ENCODE data around the gene SYT8. TPM values are rescaled to one million over a fixed set of nuclear protein-coding genes. Genes with fewer than 3 reads are reported as not detected.

SYT8 gene
- total RNA-seq, 1 donor from 2014 or later, result 0.17 TPM

GRCh38 chr11:1848640-1849430 lies 14.0 kb downstream of the SYT8 start:
- H3K36me3 ChIP-seq (ENCODE audit: control insufficient read depth, insufficient read depth, low read length), result no peaks in the 10 kb centered on the region
- H3K4me3 ChIP-seq (ENCODE audit: low read depth, low read length), result no peak overlapping the region
- H3K27me3 ChIP-seq (ENCODE audit: control insufficient read depth, insufficient read depth, low read length), result peaks cover 22% of the 10 kb centered on the region
- no peak for DNase-seq (ENCODE audit: low read depth)
- no peak for TF ChIP-seq CTCF (IDR thresholded peaks at IDR 0.05; ENCODE audit: insufficient read depth, low read length, poor library complexity, severe bottlenecking)

GRCh38 chr11:1851468-1852180 lies 16.8 kb downstream of the SYT8 start:
- DNase-seq (ENCODE audit: low read depth), result no peak
- Histone ChIP-seq H3K4me3 (ENCODE audit: low read depth, low read length) (no peak overlapping the region), H3K36me3 (ENCODE audit: control insufficient read depth, insufficient read depth, low read length) (no peaks in the 10 kb centered on the region), H3K27me3 (ENCODE audit: control insufficient read depth, insufficient read depth, low read length) (peaks cover 23% of the 10 kb centered on the region)
- no peak for TF ChIP-seq CTCF (IDR thresholded peaks at IDR 0.05; ENCODE audit: insufficient read depth, low read length, poor library complexity, severe bottlenecking)

GRCh38 chr11:1852271-1852876 lies 17.6 kb downstream of the SYT8 start:
- DNase-seq (ENCODE audit: low read depth), result no peak
- no peak overlapping the region for H3K4me3 ChIP-seq (ENCODE audit: low read depth, low read length)
- TF ChIP-seq CTCF (IDR thresholded peaks at IDR 0.05; ENCODE audit: insufficient read depth, low read length, poor library complexity, severe bottlenecking), result no peak
- H3K27me3 ChIP-seq (ENCODE audit: control insufficient read depth, insufficient read depth, low read length), result peaks cover 26% of the 10 kb centered on the region
- H3K36me3 ChIP-seq (ENCODE audit: control insufficient read depth, insufficient read depth, low read length), result no peaks in the 10 kb centered on the region

- no peaks in the 10 kb centered on the region for H3K36me3 ChIP-seq (ENCODE audit: control insufficient read depth, insufficient read depth, low read length)
- no peak for TF ChIP-seq CTCF (IDR thresholded peaks at IDR 0.05; ENCODE audit: insufficient read depth, low read length, poor library complexity, severe bottlenecking)
- H3K4me3 ChIP-seq (ENCODE audit: low read depth, low read length), result no peak within 1 kb of the TSS
- no peak for DNase-seq (ENCODE audit: low read depth)
- peaks cover 26% of the 10 kb centered on the region for H3K27me3 ChIP-seq (ENCODE audit: control insufficient read depth, insufficient read depth, low read length)
Observed at GRCh38 chr11:1852877-1853276, 18.1 kb downstream of the SYT8 start, which contains the start of gene LSP1. TSS of gene LSP1 (plus strand) at chr11:1853084. CDS start at chr11:1853145, 61 bp downstream.

- Histone ChIP-seq H3K27me3 (ENCODE audit: control insufficient read depth, insufficient read depth, low read length) (peaks cover 24% of the 10 kb centered on the region), H3K36me3 (ENCODE audit: control insufficient read depth, insufficient read depth, low read length) (no peaks in the 10 kb centered on the region), H3K4me3 (ENCODE audit: low read depth, low read length) (no peak overlapping the region)
- no peak for TF ChIP-seq CTCF (IDR thresholded peaks at IDR 0.05; ENCODE audit: insufficient read depth, low read length, poor library complexity, severe bottlenecking)
- DNase-seq (ENCODE audit: low read depth), result no peak
Observed at GRCh38 chr11:1853376-1854131, 18.8 kb downstream of the SYT8 start.

Measured in kidney epithelial cell (primary cell).